GM12865 (cell line): ENCODE data around the gene CLSTN1.

Source experiments
- DNase-seq: peaks from one replicate; pipeline ENCODE4 v3.0.0; 2010; ENCODE audit warnings: low read depth
- H3K4me3 ChIP-seq: 2 replicates; pipeline ENCODE4 v1.5.1; 2011; ENCODE audit warnings: mild to moderate bottlenecking, low read depth, low read length, control low read depth
- CTCF ChIP-seq: IDR thresholded peaks from 2 replicates; pipeline ENCODE4 v1.5.1; 2011; ENCODE audit warnings: low read length, control low read depth, low read depth, inconsistent platforms; ENCODE audit not compliant: insufficient read depth; ENCODE audit errors: missing control alignments

CLSTN1 gene

GRCh38 chr1:9787702-9788101 is 36.1 kb downstream of the CLSTN1 start:
- H3K4me3 ChIP-seq, result peak overlapping the region; percentile 20
- peak; percentile 90 for DNase-seq
- no peak for TF ChIP-seq CTCF

- DNase-seq, result no peak
- H3K4me3 ChIP-seq, result no peak overlapping the region
- no peak for TF ChIP-seq CTCF
Observed at GRCh38 chr1:9785406-9785805, 38.4 kb downstream of the CLSTN1 start.

- DNase-seq, result peak; percentile 92
- H3K4me3 ChIP-seq, result peak overlapping the region; percentile 24
- TF ChIP-seq CTCF, result peak; percentile 77
Observed at GRCh38 chr1:9784508-9785133, 39.1 kb downstream of the CLSTN1 start.

- no peak for TF ChIP-seq CTCF
- no peak overlapping the region for H3K4me3 ChIP-seq
- DNase-seq, result peak; percentile 89
Observed at GRCh38 chr1:9782897-9783296, 40.9 kb downstream of the CLSTN1 start.

GRCh38 chr1:9782116-9782751 is 41.5 kb downstream of the CLSTN1 start:
- no peak for TF ChIP-seq CTCF

GRCh38 chr1:9780554-9781110 is 43.1 kb downstream of the CLSTN1 start:
- peak; percentile 30 for DNase-seq
- TF ChIP-seq CTCF, result no peak
- no peak overlapping the region for H3K4me3 ChIP-seq

More at GRCh38 chr1:9782116-9782751, 41.5 kb downstream of the CLSTN1 start:
- DNase-seq, result no peak
- no peak overlapping the region for H3K4me3 ChIP-seq

GRCh38 chr1:9778905-9779304 is 44.9 kb downstream of the CLSTN1 start:
- no peak for DNase-seq
- TF ChIP-seq CTCF, result no peak
- no peak overlapping the region for H3K4me3 ChIP-seq
